ENCODE data around the gene DNTTIP2. TPM values are rescaled to one million over a fixed set of nuclear protein-coding genes. Genes with fewer than 3 reads are reported as not detected.

DNTTIP2 gene
- polyA plus RNA-seq, 1 donor from 2014 or later = 43.8 TPM

DNA sequence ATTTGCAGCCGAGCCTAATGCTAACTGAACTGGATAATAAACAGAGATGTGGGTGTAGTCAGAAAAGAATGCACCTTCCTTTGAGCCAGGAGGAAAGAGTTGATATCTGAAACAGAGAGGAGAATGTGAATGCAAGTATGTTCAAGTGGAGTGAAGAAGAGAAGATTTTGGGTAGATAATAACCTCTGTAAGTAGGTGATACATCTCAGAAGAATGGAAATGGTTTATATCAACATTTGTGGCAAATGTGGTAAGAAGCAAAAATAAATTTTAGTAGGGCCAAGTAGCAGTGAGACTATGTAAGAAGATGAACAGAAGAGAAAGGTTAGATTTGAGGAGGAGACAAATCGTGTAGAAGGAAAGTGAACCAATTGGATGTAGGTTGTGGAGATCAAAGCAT lies 1.7 kb upstream of the DNTTIP2 start:
- H3K27me3 ChIP-seq (ENCODE audit: insufficient read depth, low read depth, low read length) = no peaks in the 10 kb centered on the region
- peaks cover 30% of the 10 kb centered on the region for H3K79me2 ChIP-seq (replicated peaks; ENCODE audit: insufficient read depth, low read length)
- no peaks in the 10 kb centered on the region for H3K9me2 ChIP-seq (ENCODE audit: insufficient read depth, low read length)
- no peak overlapping the region for H2AFZ ChIP-seq (ENCODE audit: low read depth, low read length)
- TF ChIP-seq TAF1 (IDR thresholded peaks at IDR 0.05; ENCODE audit: low read depth) (no peak), MXI1 (conservative IDR thresholded peaks at IDR 0.05; ENCODE audit: poor library complexity, severe bottlenecking) (no peak), EP300 (conservative IDR thresholded peaks at IDR 0.05; ENCODE audit: poor library complexity, severe bottlenecking) (no peak), REST (IDR thresholded peaks at IDR 0.05; ENCODE audit: borderline replicate concordance) (no peak), POLR2AphosphoS5 (IDR thresholded peaks at IDR 0.05) (no peak), RAD21 (conservative IDR thresholded peaks at IDR 0.05) (no peak), EZH2 (IDR thresholded peaks at IDR 0.05; ENCODE audit: borderline replicate concordance, insufficient read depth, low read length, poor library complexity, severe bottlenecking) (no peak), SMC3 (conservative IDR thresholded peaks at IDR 0.05; ENCODE audit: poor library complexity) (no peak)
- TF ChIP-seq, protein P1, sequence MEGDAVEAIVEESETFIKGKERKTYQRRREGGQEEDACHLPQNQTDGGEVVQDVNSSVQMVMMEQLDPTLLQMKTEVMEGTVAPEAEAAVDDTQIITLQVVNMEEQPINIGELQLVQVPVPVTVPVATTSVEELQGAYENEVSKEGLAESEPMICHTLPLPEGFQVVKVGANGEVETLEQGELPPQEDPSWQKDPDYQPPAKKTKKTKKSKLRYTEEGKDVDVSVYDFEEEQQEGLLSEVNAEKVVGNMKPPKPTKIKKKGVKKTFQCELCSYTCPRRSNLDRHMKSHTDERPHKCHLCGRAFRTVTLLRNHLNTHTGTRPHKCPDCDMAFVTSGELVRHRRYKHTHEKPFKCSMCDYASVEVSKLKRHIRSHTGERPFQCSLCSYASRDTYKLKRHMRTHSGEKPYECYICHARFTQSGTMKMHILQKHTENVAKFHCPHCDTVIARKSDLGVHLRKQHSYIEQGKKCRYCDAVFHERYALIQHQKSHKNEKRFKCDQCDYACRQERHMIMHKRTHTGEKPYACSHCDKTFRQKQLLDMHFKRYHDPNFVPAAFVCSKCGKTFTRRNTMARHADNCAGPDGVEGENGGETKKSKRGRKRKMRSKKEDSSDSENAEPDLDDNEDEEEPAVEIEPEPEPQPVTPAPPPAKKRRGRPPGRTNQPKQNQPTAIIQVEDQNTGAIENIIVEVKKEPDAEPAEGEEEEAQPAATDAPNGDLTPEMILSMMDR (IDR thresholded peaks at IDR 0.05; ENCODE audit: poor library complexity, severe bottlenecking) = no peak
- no peak overlapping the region for H3K27ac ChIP-seq (ENCODE audit: low read length)
- H3K36me3 ChIP-seq (ENCODE audit: insufficient read depth, low read length) = no peaks in the 10 kb centered on the region
- no peaks in the 10 kb centered on the region for H3F3A ChIP-seq (ENCODE audit: insufficient read depth, low read length, poor library complexity, severe bottlenecking)
- no peaks in the 10 kb centered on the region for H3K9me3 ChIP-seq (ENCODE audit: low read length)
- no peak overlapping the region for H3K9ac ChIP-seq (ENCODE audit: low read length)
- no peak overlapping the region for H3K4me3 ChIP-seq (ENCODE audit: low read length)
- H3K4me2 ChIP-seq (ENCODE audit: low read length) = no peak overlapping the region
- H4K20me1 ChIP-seq (ENCODE audit: insufficient read depth) = no peaks in the 10 kb centered on the region

- H3K27me3 ChIP-seq (ENCODE audit: insufficient read depth, low read depth, low read length) = no peaks in the 10 kb centered on the region
- no peaks in the 10 kb centered on the region for H3K9me2 ChIP-seq (ENCODE audit: insufficient read depth, low read length)
- peaks cover 4% of the 10 kb centered on the region for H3K36me3 ChIP-seq (ENCODE audit: insufficient read depth, low read length)
- H3K9ac ChIP-seq (ENCODE audit: low read length) = peak overlapping the region; percentile 85
- H3K27ac ChIP-seq (ENCODE audit: low read length) = peak overlapping the region; percentile 97
- H3K79me2 ChIP-seq (replicated peaks; ENCODE audit: insufficient read depth, low read length) = peaks cover 30% of the 10 kb centered on the region
- peak overlapping the region; percentile 89 for H3K4me2 ChIP-seq (ENCODE audit: low read length)
- H4K20me1 ChIP-seq (ENCODE audit: insufficient read depth) = no peaks in the 10 kb centered on the region
- H2AFZ ChIP-seq (ENCODE audit: low read depth, low read length) = peak overlapping the region; percentile 75
- peak overlapping the region; percentile 92 for H3K4me3 ChIP-seq (ENCODE audit: low read length)
- no peaks in the 10 kb centered on the region for H3F3A ChIP-seq (ENCODE audit: insufficient read depth, low read length, poor library complexity, severe bottlenecking)
- H3K9me3 ChIP-seq (ENCODE audit: low read length) = no peaks in the 10 kb centered on the region
- TF ChIP-seq MXI1 (conservative IDR thresholded peaks at IDR 0.05; ENCODE audit: poor library complexity, severe bottlenecking) (no peak), EP300 (conservative IDR thresholded peaks at IDR 0.05; ENCODE audit: poor library complexity, severe bottlenecking) (no peak), POLR2AphosphoS5 (IDR thresholded peaks at IDR 0.05) (no peak), SMC3 (conservative IDR thresholded peaks at IDR 0.05; ENCODE audit: poor library complexity) (no peak)
- TF ChIP-seq, protein P1 (IDR thresholded peaks at IDR 0.05; ENCODE audit: poor library complexity, severe bottlenecking) = no peak
Observed at GRCh38 chr1:93878501-93878888, 511 bp downstream of the DNTTIP2 start.

Data from neural cell (in vitro differentiated cells).